GM12873 (cell line): ENCODE measurements around the gene COL23A1.

Experiments used
- TF ChIP-seq, protein P1 (sequence below): IDR thresholded peaks from 2 replicates; pipeline ENCODE4 v1.5.1; 2012; ENCODE audit warnings: low read depth, mild to moderate bottlenecking, moderate library complexity, low read length, control low read depth; ENCODE audit not compliant: insufficient read depth; ENCODE audit errors: missing control alignments

COL23A1 gene

DNA sequence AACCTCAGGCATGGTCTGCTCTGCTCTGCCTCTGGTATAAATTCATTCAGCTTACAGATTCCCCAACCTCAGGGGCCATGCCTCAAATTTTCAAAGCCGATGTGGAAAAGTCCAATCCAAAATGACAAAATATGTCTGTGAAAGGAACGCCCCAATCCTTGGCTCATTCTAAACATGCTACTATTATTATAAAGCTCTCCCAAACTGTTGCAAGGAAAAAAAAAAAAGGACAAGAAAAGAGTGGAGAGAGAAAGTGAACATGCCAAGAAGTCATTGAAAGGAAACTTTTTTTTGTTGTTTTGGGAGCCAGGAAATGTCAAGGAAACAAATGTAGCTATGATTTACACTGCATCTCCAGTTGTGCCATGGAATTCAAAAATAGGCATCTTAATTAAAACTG, 3.8 kb downstream of the COL23A1 start:
- TF ChIP-seq, protein P1, sequence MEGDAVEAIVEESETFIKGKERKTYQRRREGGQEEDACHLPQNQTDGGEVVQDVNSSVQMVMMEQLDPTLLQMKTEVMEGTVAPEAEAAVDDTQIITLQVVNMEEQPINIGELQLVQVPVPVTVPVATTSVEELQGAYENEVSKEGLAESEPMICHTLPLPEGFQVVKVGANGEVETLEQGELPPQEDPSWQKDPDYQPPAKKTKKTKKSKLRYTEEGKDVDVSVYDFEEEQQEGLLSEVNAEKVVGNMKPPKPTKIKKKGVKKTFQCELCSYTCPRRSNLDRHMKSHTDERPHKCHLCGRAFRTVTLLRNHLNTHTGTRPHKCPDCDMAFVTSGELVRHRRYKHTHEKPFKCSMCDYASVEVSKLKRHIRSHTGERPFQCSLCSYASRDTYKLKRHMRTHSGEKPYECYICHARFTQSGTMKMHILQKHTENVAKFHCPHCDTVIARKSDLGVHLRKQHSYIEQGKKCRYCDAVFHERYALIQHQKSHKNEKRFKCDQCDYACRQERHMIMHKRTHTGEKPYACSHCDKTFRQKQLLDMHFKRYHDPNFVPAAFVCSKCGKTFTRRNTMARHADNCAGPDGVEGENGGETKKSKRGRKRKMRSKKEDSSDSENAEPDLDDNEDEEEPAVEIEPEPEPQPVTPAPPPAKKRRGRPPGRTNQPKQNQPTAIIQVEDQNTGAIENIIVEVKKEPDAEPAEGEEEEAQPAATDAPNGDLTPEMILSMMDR, result no peak

DNA sequence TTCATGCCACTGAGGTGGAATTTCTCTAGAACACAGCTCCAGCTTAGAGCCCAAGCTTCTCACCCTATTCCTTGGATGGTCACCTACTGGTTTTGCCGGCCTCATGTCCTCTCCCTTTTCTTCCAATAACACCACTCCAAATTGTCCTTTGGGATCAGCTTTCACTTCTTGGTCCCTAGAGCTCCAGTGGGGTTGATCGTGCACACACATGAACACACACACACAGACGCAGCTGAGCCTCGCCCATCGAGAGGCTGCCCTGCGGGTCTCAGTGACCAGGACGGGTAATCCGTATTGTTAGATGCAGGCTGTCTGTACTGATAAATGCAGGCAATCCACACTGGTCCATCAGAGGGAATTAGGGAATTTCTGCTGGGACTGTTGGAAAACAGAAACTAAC, 6.9 kb downstream of the COL23A1 start:
- TF ChIP-seq, protein P1, result no peak

GRCh38 chr5:178582291-178582690, 7.9 kb downstream of the COL23A1 start:
- TF ChIP-seq, protein P1, result no peak

GRCh38 chr5:178581621-178582020, 8.6 kb downstream of the COL23A1 start:
- TF ChIP-seq, protein P1, result no peak

DNA sequence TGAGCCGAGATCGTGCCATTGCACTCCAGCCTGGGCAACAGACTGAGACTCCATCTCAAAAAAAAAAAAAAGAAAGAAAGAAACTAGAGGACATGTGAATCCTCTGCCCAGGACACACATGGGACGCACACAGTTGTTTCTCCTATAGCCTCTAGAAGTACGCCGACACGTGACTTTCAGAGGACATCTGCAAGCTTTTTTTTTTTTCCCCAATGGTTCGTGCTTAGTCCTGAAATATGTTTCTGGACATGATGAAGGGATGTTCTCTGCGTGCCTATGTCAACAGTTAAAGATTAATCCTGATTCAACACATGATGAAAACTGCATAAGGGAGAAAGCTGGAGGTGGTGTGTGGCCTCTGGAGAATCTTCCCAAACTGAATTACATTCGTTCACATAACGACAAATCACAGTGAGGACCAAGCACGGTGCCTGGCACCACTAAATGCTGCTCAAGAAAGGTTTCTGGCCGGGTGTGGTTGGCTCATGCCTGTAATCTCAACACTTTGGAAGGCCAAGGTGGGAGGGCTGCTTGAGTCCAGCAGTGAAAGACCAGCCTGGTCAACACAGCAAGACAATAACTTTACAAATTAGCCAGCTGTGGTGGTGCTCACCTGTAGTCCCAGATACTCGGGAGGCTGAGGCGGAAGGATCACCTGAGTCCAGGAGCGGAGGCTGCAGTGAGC, 9.8 kb downstream of the COL23A1 start:
- TF ChIP-seq, protein P1, result no peak

GRCh38 chr5:178577944-178578343, 12.2 kb downstream of the COL23A1 start:
- TF ChIP-seq, protein P1, result no peak

- TF ChIP-seq, protein P1, result no peak
Measured at GRCh38 chr5:178577376-178577839, 12.8 kb downstream of the COL23A1 start.
